HG03139 (cell line): ENCODE measurements around the gene VPS13D.
"Not testable (repeated sequence)": the region's sequence is repeated elsewhere in the genome, so short reads cannot be mapped to it uniquely, and the experiment has no call there.

Experiments
- ATAC-seq: cut with Tn5 transposase; IDR thresholded peaks from one replicate; pipeline ENCODE4 v1.9.1; 2021; ENCODE audit not compliant: unreplicated experiment

VPS13D gene

GRCh38 chr1:12359359-12360133, 129.7 kb downstream of the VPS13D start:
- ATAC-seq, result no peak

GRCh38 chr1:12368646-12369045, 138.8 kb downstream of the VPS13D start:
- ATAC-seq, result no peak

- ATAC-seq, result no peak
Measured at GRCh38 chr1:12369258-12369657, 139.4 kb downstream of the VPS13D start.

- no peak for ATAC-seq
Measured at GRCh38 chr1:12370333-12370975, 140.6 kb downstream of the VPS13D start.

GRCh38 chr1:12371053-12371452, 141.2 kb downstream of the VPS13D start:
- ATAC-seq, result no peak

GRCh38 chr1:12372180-12372579, 142.3 kb downstream of the VPS13D start:
- ATAC-seq, result no peak

- no peak for ATAC-seq
Measured at GRCh38 chr1:12372761-12373160, 142.9 kb downstream of the VPS13D start.

GRCh38 chr1:12375133-12375829, 145.5 kb downstream of the VPS13D start:
- ATAC-seq, result no peak

- ATAC-seq, result no peak
Measured at GRCh38 chr1:12376236-12377045, 146.6 kb downstream of the VPS13D start.

GRCh38 chr1:12380326-12381249, 150.8 kb downstream of the VPS13D start:
- no peak for ATAC-seq

- ATAC-seq, result no peak
Measured at GRCh38 chr1:12383001-12383400, 153.2 kb downstream of the VPS13D start.

- no peak for ATAC-seq
Measured at GRCh38 chr1:12383786-12384185, 154.0 kb downstream of the VPS13D start.

GRCh38 chr1:12384836-12385456, 155.1 kb downstream of the VPS13D start:
- ATAC-seq, result no peak

GRCh38 chr1:12386130-12386529, 156.3 kb downstream of the VPS13D start:
- ATAC-seq, result no peak

GRCh38 chr1:12387641-12388040, 157.8 kb downstream of the VPS13D start:
- no peak for ATAC-seq

- not testable (repeated sequence) for ATAC-seq
Measured at GRCh38 chr1:12390296-12390695, 160.5 kb downstream of the VPS13D start.

- no peak for ATAC-seq
Measured at GRCh38 chr1:12397462-12398450, 167.9 kb downstream of the VPS13D start.

- ATAC-seq, result no peak
Measured at GRCh38 chr1:12398479-12398878, 168.6 kb downstream of the VPS13D start.
